H1 (cell line): ENCODE data around the gene SSBP3. TPM values are rescaled to one million over a fixed set of nuclear protein-coding genes. Genes with fewer than 3 reads are reported as not detected.

Experiments
- CTCF ChIA-PET: fragments of 300-600 bp; sonication (Branson Sonifier 250); formaldehyde crosslinking; loops from one replicate; lab custom pipeline; 2021; ENCODE audit not compliant: partially characterized antibody; lab: Charles Lee
- POLR2A ChIA-PET: fragments of 300-600 bp; sonication (Branson Sonifier 250); formaldehyde crosslinking; loops from one replicate; lab custom pipeline; 2021; ENCODE audit warnings: inconsistent platforms; ENCODE audit not compliant: partially characterized antibody; lab: Charles Lee
- DNase-seq, 2 experiments: peaks; one replicate each; pipeline versions ENCODE4 v3.0.0 to v3.0.0-alpha.2; 2010 to 2022; ENCODE audit warnings: low spot score in 2 of 2, low read depth in 1 of 2, mixed read lengths in 1 of 2
- FAIRE-seq: peaks from 2 replicates; lab custom pipeline; 2011; peaks lifted over from hg19 to GRCh38; lab: Jason Lieb, UNC
- H2AFZ ChIP-seq: 2 replicates; pipeline ENCODE4 v1.8.1; 2012; ENCODE audit warnings: low read length, inconsistent platforms
- H2AK5ac ChIP-seq: 2 replicates; pipeline ENCODE4 v1.6.1; 2013; ENCODE audit warnings: low read depth, low read length
- H2BK120ac ChIP-seq: replicated peaks from 2 replicates; pipeline ENCODE3; 2013; ENCODE audit warnings: low read depth, low read length, inconsistent platforms
- H2BK12ac ChIP-seq: 2 replicates; pipeline ENCODE4 v1.6.1; 2013; ENCODE audit warnings: low read depth, low read length
- H2BK15ac ChIP-seq: 2 replicates; pipeline ENCODE4 v1.6.1; 2013; ENCODE audit warnings: low read length
- H2BK20ac ChIP-seq: 2 replicates; pipeline ENCODE4 v1.6.1; 2013; ENCODE audit warnings: low read length
- H2BK5ac ChIP-seq: 2 replicates; pipeline ENCODE4 v1.6.1; 2013; ENCODE audit warnings: low read depth, low read length
- H3K14ac ChIP-seq: 2 replicates; pipeline ENCODE4 v1.6.1; 2013; ENCODE audit warnings: inconsistent platforms; ENCODE audit not compliant: insufficient read length
- H3K18ac ChIP-seq: 2 replicates; pipeline ENCODE4 v1.6.1; 2013; ENCODE audit warnings: low read length; ENCODE audit errors: extremely low read depth
- H3K23ac ChIP-seq: 2 replicates; pipeline ENCODE4 v1.6.1; 2013; ENCODE audit warnings: inconsistent platforms; ENCODE audit not compliant: insufficient read length
- H3K23me2 ChIP-seq: 2 replicates; pipeline ENCODE4 v1.6.1; 2013; ENCODE audit warnings: low read depth, low read length
- H3K27ac ChIP-seq: 2 replicates; pipeline ENCODE4 v1.6.1; 2011; ENCODE audit warnings: low read depth, low read length, inconsistent platforms
- H3K27me3 ChIP-seq, 4 experiments: replicated peaks in 1 of 4; 1 replicate in 1 of 4; 2 replicates in 3 of 4; pipeline versions ENCODE4 v1.6.1 to v1.8.1; 2011 to 2013; ENCODE audit warnings: low read length in 3 of 4, mild to moderate bottlenecking in 3 of 4, inconsistent platforms in 2 of 4, mixed read lengths in 2 of 4, moderate library complexity in 1 of 4; ENCODE audit not compliant: control insufficient read depth in 3 of 4, insufficient read depth in 3 of 4; ENCODE audit errors: extremely low read depth in 1 of 4
- H3K36me3 ChIP-seq, 4 experiments: 2 replicates each; pipeline versions ENCODE4 v1.6.1 to v1.8.1; 2011 to 2013; ENCODE audit warnings: mild to moderate bottlenecking in 4 of 4, low read length in 3 of 4, moderate library complexity in 2 of 4, control low read depth in 1 of 4, inconsistent platforms in 1 of 4; ENCODE audit not compliant: insufficient read depth in 4 of 4, control insufficient read depth in 2 of 4
- H3K4ac ChIP-seq: replicated peaks from 2 replicates; pipeline ENCODE3; 2013; ENCODE audit warnings: low read length, low read depth, mixed read lengths, inconsistent platforms; ENCODE audit not compliant: insufficient read length
- H3K4me1 ChIP-seq, 4 experiments: replicated peaks in 1 of 4; 1 replicate in 1 of 4; 2 replicates in 3 of 4; pipeline versions ENCODE4 v1.6.1 to v1.8.1; 2011 to 2013; ENCODE audit warnings: low read length in 3 of 4, inconsistent platforms in 2 of 4, mixed read lengths in 1 of 4; ENCODE audit not compliant: insufficient read depth in 4 of 4, control insufficient read depth in 3 of 4
- H3K4me2 ChIP-seq, 2 experiments: 2 replicates each; pipeline versions ENCODE4 v1.6.1 to v1.8.1; 2011 to 2013; ENCODE audit warnings: low read depth in 2 of 2, low read length in 2 of 2, control low read depth in 1 of 2, inconsistent platforms in 1 of 2, mild to moderate bottlenecking in 1 of 2; ENCODE audit not compliant: insufficient read depth in 1 of 2
- H3K4me3 ChIP-seq, 4 experiments: fragments of 200-600, 300-600 bp in 1 of 4; sonication (generic), shearing (Covaris generic), sonication (Bioruptor Twin) in 1 of 4; 2 replicates each; pipeline versions ENCODE4 v1.5.1 to v1.8.1; 2011 to 2016; ENCODE audit warnings: low read length in 4 of 4, low read depth in 3 of 4, control low read depth in 2 of 4, inconsistent platforms in 2 of 4, mild to moderate bottlenecking in 2 of 4, mixed read lengths in 1 of 4, moderate library complexity in 1 of 4; ENCODE audit not compliant: insufficient read depth in 2 of 4; ENCODE audit errors: extremely low read depth in 1 of 4
- H3K56ac ChIP-seq: replicated peaks from 2 replicates; pipeline ENCODE3; 2013; ENCODE audit warnings: low read depth, mild to moderate bottlenecking, mixed read lengths, low read length, inconsistent platforms; ENCODE audit not compliant: insufficient read length
- H3K79me1 ChIP-seq: 2 replicates; pipeline ENCODE4 v1.6.1; 2013; ENCODE audit warnings: low read depth, low read length, control low read depth
- H3K79me2 ChIP-seq, 2 experiments: 2 replicates each; pipeline versions ENCODE4 v1.6.1 to v1.8.1; 2012 to 2013; ENCODE audit warnings: low read length in 2 of 2, mild to moderate bottlenecking in 2 of 2, inconsistent platforms in 1 of 2; ENCODE audit not compliant: insufficient read depth in 2 of 2, control insufficient read depth in 1 of 2
- H3K9ac ChIP-seq, 4 experiments: replicated peaks in 1 of 4; 1 replicate in 1 of 4; 2 replicates in 3 of 4; pipeline versions ENCODE4 v1.6.1 to v1.8.1; 2011 to 2013; ENCODE audit warnings: low read depth in 3 of 4, low read length in 3 of 4, control low read depth in 2 of 4, mild to moderate bottlenecking in 2 of 4, moderate library complexity in 2 of 4, inconsistent platforms in 1 of 4; ENCODE audit errors: extremely low read depth in 1 of 4
- H3K9me3 ChIP-seq, 2 experiments: 2 replicates each; pipeline versions ENCODE4 v1.6.1 to v1.8.1; 2012 to 2013; ENCODE audit warnings: mild to moderate bottlenecking in 2 of 2, moderate library complexity in 2 of 2, control low read depth in 1 of 2, inconsistent platforms in 1 of 2, low read depth in 1 of 2, low read length in 1 of 2, mixed read lengths in 1 of 2; ENCODE audit not compliant: insufficient read depth in 2 of 2
- H4K20me1 ChIP-seq, 2 experiments: replicated peaks in 1 of 2; 2 replicates each; pipeline versions ENCODE3 to v1.8.1; 2011 to 2013; ENCODE audit warnings: inconsistent platforms in 2 of 2, low read length in 2 of 2, mild to moderate bottlenecking in 1 of 2; ENCODE audit not compliant: insufficient read depth in 2 of 2, control insufficient read depth in 1 of 2
- H4K5ac ChIP-seq: 2 replicates; pipeline ENCODE4 v1.6.1; 2013; ENCODE audit warnings: low read length, low read depth, mixed read lengths, inconsistent platforms; ENCODE audit not compliant: insufficient read length
- H4K8ac ChIP-seq: 2 replicates; pipeline ENCODE4 v1.8.0; 2013; ENCODE audit warnings: mild to moderate bottlenecking, moderate library complexity, low read length, inconsistent platforms; ENCODE audit not compliant: insufficient read depth; ENCODE audit errors: extremely low read depth
- H4K91ac ChIP-seq: replicated peaks from 2 replicates; pipeline ENCODE3; 2013; ENCODE audit warnings: low read length, mixed read lengths, inconsistent platforms; ENCODE audit not compliant: insufficient read length
- ASH2L ChIP-seq: fragments of 200-600, 300-600 bp; sonication (generic); IDR thresholded peaks from one replicate; pipeline ENCODE4 v1.7.1; 2017; ENCODE audit warnings: low read length
- EZH2 ChIP-seq: fragments of 200-600 bp; sonication (generic); IDR thresholded peaks from 2 replicates; pipeline ENCODE4 v1.7.1; 2012; ENCODE audit warnings: low read depth, mild to moderate bottlenecking, moderate library complexity, low read length, inconsistent platforms; ENCODE audit not compliant: severe bottlenecking
- HDAC6 ChIP-seq: IDR thresholded peaks from one replicate; pipeline ENCODE4 v1.7.1; 2012; ENCODE audit warnings: low read depth, mild to moderate bottlenecking, inconsistent platforms, low read length, moderate library complexity
- JUN ChIP-seq: IDR thresholded peaks from 2 replicates; pipeline ENCODE4 v1.6.1; 2011; ENCODE audit warnings: low read depth, mild to moderate bottlenecking, improper control_type of control experiment, low read length
- KDM4A ChIP-seq: IDR thresholded peaks from one replicate; pipeline ENCODE4 v1.7.1; 2012; ENCODE audit warnings: low read depth, mild to moderate bottlenecking, moderate library complexity, low read length, inconsistent platforms; ENCODE audit not compliant: severe bottlenecking
- RBBP5 ChIP-seq: IDR thresholded peaks from 2 replicates; pipeline ENCODE4 v1.7.1; 2012; ENCODE audit warnings: low read depth, mild to moderate bottlenecking, inconsistent platforms, low read length, moderate library complexity, borderline replicate concordance
- WGBS, 2 experiments: shearing (Covaris generic) in 1 of 2; methylation state at CpG; one replicate each; pipeline versions ENCODE4 v1.1.6 to v1.1.7; 2013 to 2015; ENCODE audit warnings: low lambda C conversion rate in 2 of 2, mixed read lengths in 2 of 2, inconsistent platforms in 1 of 2, low coverage in 1 of 2, missing lambda C conversion rate in 1 of 2; ENCODE audit not compliant: insufficient replicate concordance in 2 of 2, insufficient coverage in 1 of 2, insufficient read length in 1 of 2; ENCODE audit errors: extremely low coverage in 1 of 2, missing lambda C conversion rate in 1 of 2; 5-methylcytosine and 5-hydroxymethylcytosine counted together
- polyA plus RNA-seq, 7 experiments: library from polyadenylated mRNA; depleted of rRNA in 3 of 7; stranded (reverse) in 5 of 7; unstranded in 2 of 7; fragments of >200 nt in 5 of 7; fragments of 200-250 nt in 2 of 7; gene quantifications; 1 replicate in 5 of 7; 2 replicates in 1 of 7; 4 replicates in 1 of 7; pipeline versions ENCODE4 v1.2.1 to v1.2.3, GENCODE V29; 2011 to 2013; ENCODE audit warnings: missing spikeins in 2 of 7, mixed read lengths in 2 of 7
- total RNA-seq: library from RNA; stranded (reverse); fragmentation: NEBNext Ultra II Directional; extraction: Animal tissue kit (Norgen Biotek cat#: 25700); gene quantifications from 2 replicates; pipeline ENCODE4 v1.2.1, GENCODE V29; 2021

Gene SSBP3
- total and polyA plus RNA-seq, 2 of the 8 experiments (the other 6 are each of a cell fraction or from before 2014, with no cell fraction given) = 99.7 to 133 TPM

GRCh38 chr1:54248966-54249365 is 157.2 kb downstream of the SSBP3 start:
- 100% methylated on average over 4 of the region's 4 CpGs; no CpG with 5 or more reads in 1 of the 2 experiments for WGBS, 2 experiments
- no peak overlapping the region for H3K56ac ChIP-seq
- H3K36me3 ChIP-seq = peaks cover 0 to 12% (median 7%) of the 10 kb centered on the region in 4 experiments; a peak in 5 of 8 replicates
- no peaks in the 10 kb centered on the region for H3K9me3 ChIP-seq
- H2BK20ac ChIP-seq = no peak overlapping the region
- no peak overlapping the region for H3K23ac ChIP-seq
- H2BK15ac ChIP-seq = no peak overlapping the region
- H3K23me2 ChIP-seq = no peaks in the 10 kb centered on the region
- H3K9ac ChIP-seq = no peak overlapping the region
- H4K91ac ChIP-seq = no peak overlapping the region
- peaks cover 7 to 10% of the 10 kb centered on the region in 2 experiments for H4K20me1 ChIP-seq
- TF ChIP-seq JUN (no peak), HDAC6 (no peak), KDM4A (no peak), ASH2L (no peak), RBBP5 (no peak), EZH2 (no peak)
- no peak overlapping the region for H3K14ac ChIP-seq
- H3K4ac ChIP-seq = no peak overlapping the region
- no peak overlapping the region for H2BK120ac ChIP-seq
- peaks cover 3% of the 10 kb centered on the region; the same call in 1 of the 2 replicates for H3K79me1 ChIP-seq
- no peak overlapping the region for H3K18ac ChIP-seq
- no peak overlapping the region for H2BK5ac ChIP-seq
- H3K79me2 ChIP-seq = no peaks in the 10 kb centered on the region
- no peak overlapping the region for H3K4me3 ChIP-seq
- no peak overlapping the region for H4K5ac ChIP-seq
- ChIA-PET CTCF (no interaction called here), POLR2A (no interaction called here)
- H2BK12ac ChIP-seq = no peak overlapping the region
- H2AK5ac ChIP-seq = no peak overlapping the region
- no peak overlapping the region for H3K27ac ChIP-seq
- H2AFZ ChIP-seq = no peak overlapping the region
- no peaks in the 10 kb centered on the region; a peak in 1 of 7 replicates for H3K27me3 ChIP-seq
- no peak for DNase-seq
- FAIRE-seq = no peak
- no peaks in the 10 kb centered on the region; a peak in 1 of 7 replicates for H3K4me1 ChIP-seq
- no peak overlapping the region; the same call in 1 of the 2 replicates for H4K8ac ChIP-seq
- H3K4me2 ChIP-seq = no peak overlapping the region
